GM21390 (cell line): ENCODE data around the gene SH3GL1.

ENCODE experiments used
- ATAC-seq: cut with Tn5 transposase; IDR thresholded peaks from one replicate; pipeline ENCODE4 v1.9.1; 2021; ENCODE audit not compliant: unreplicated experiment

The SH3GL1 gene

GRCh38 chr19:4431808-4432674, 31.7 kb upstream of the SH3GL1 start:
- no peak for ATAC-seq

DNA sequence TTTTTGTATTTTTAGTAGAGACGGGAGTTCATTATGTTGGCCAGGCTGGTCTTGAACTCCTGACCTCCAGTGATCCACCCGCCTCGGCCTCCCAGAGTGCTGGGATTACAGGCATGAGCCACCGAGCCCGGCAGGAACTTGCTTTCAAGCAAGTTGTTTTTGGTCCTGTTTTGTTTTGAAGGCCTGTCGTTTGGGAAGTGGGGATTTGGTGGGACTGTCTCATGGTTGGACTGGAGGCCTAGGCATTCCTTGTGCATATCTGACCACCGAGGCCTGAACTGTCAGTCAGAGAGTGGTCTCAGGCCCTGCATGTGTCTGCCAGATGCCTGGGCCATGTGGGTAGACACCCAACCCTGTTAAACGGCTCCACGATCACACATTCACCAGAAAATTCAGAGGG, 30.9 kb upstream of the SH3GL1 start:
- ATAC-seq, result no peak

GRCh38 chr19:4430760-4431159, 30.4 kb upstream of the SH3GL1 start:
- ATAC-seq, result no peak

DNA sequence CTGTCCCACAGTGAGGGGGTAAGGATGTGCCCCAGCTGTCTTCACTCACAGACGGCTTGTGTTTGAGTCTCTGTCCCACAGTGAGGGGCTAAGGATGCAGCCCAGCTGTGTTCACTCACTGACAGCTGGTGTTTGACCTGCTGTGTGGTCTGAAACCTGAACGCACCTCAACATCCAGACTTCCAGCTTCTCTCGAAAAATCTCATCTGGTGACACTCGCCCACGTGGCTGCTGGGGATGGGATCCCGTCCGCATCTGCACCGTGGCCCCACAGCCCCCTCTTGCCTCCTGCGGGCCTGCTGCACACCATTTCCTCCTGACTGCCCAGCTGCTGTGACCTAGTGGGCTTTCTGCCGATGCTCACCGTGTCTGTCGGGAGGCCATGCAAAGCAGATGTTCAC, 29.4 kb upstream of the SH3GL1 start:
- no peak for ATAC-seq

GRCh38 chr19:4429256-4429655, 28.9 kb upstream of the SH3GL1 start:
- ATAC-seq, result no peak

DNA sequence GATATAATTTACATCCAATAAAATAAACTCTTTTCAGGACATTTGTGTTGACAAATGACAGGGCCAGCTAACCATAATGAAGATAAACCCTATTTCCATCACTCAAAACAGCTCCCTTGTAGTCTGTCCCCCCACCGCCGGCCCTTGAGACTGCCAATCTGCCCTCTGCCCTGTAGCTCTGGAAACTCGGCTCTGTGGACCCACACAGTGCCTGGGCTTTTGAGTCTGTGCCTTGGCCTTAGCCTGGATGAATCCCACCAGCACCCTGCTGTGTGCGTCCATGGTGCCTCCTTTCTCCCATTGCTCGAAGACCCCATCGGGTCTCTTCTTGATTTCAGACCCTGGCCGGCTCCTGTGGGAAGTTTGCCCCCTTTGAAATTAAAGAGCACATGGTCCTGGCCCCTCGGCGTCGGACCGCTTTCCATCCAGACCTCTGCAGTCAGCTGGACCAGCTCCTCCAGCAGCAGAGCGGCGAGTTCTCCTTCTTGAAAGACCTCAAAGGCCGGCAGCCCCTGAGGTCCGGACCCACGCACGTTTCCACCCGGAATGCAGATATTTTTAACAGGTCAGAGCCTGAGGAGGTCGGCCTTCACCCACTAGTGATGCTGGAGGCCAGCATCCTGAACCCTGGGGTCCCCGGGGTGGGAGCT, 28.1 kb upstream of the SH3GL1 start:
- ATAC-seq, result no peak

DNA sequence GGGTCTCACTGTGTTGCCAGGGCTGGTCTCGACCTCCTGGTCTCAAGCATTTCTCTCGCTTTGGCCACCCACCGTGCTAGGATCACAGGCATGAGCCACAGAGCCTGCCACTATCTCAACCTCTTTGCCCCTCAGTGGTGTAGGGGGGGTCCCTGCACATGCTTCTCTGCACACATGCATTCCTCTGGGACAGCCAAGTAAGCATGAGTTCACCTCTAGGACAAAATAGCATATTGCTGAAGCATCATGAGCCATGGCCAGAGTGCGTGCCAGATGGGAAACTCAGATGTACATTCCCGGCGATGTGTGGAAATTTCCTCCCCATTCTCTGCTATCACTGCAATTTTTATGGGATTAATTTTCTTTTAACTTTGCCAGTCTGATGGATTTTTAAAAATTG, 25.2 kb upstream of the SH3GL1 start:
- no peak for ATAC-seq

DNA sequence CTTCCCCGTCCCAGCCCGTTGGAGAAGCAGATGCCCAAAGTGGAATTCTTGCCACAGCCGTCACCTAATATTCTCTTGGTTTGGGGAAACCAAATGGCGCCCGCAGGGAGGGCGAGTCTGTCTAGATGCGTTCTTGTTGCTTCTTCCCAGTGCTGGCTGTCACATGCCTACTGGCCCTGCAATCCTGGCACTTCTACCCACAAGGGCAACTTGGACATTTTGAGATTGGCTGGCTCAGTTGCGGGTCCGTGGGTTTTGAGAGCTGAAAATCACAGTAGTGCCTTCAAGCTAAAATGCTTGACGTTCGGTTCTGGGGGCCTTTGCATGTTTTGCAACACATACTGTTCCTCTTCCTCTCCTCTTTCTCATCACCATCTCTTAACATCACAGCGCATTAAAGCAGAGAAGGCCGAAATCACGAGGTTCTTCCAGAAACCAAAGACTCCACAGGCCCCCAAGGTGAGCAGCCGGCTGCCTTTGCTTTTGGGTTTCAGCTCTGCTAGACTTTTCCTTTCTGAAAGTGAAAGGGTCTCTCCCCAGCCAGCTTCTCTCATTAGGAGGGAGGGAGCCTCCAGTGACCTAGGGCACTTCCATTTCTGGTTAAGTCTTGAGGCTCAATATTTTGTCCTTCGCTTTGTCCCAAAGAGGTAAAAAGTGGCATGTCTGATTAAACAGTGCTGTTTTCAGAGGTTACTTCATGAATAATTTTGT, 23.2 kb upstream of the SH3GL1 start:
- ATAC-seq, result no peak

DNA sequence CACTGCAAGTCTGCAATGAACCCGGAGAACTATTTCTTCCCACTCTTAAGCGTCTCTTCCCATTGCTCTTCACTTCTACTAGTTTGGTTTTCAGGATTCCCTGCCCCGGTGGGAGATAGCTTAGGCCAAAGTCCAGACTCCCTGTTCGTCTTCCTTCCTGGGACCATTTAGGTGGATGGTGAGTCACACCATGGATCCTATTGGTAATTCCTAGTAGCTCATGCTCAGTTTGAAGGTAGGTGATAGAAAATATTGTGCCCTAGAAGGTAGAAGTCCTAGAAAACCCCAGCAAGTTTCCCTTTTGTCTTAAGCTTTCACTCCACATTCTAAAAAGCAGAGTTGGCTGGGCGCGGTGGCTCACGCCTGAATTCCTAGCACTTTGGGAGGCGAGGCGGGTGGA, 15.9 kb upstream of the SH3GL1 start:
- ATAC-seq, result no peak

GRCh38 chr19:4415352-4415751, 15.0 kb upstream of the SH3GL1 start:
- ATAC-seq, result no peak

- no peak for ATAC-seq
Observed at GRCh38 chr19:4414800-4415321, 14.5 kb upstream of the SH3GL1 start.

DNA sequence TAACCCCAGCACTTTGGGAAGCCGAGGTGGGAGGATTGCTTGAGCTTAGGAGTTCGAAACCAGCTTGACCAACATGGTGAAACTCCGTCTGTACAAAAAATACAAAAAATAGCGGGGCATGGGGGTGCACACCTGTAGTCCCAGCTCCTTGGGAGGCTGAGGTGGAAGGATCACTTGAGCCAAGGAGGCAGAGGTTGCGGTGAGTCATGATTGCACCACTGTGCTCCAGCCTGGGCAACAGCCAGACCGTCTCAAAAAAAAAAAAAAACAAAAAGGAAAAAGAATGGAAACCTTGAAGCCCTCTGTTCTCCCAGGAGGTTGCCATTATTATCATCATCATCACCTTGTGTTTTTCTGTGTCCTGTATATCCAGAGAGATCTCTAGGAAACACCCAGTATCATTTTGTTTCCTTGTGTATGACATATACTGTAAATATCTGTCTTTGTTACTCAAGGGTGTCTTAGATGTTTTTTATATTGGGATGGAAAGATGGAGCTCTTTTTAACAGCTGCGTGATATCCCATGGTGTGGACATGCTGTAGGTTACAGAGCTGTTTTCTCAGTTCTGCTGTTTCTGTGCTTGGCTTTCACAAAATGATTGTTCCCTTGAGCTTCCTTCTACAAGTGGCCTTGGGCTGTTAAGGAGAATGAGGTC, 13.9 kb upstream of the SH3GL1 start:
- no peak for ATAC-seq

GRCh38 chr19:4413588-4413987, 13.2 kb upstream of the SH3GL1 start:
- ATAC-seq, result no peak

GRCh38 chr19:4409123-4409933, 9.0 kb upstream of the SH3GL1 start:
- no peak for ATAC-seq

DNA sequence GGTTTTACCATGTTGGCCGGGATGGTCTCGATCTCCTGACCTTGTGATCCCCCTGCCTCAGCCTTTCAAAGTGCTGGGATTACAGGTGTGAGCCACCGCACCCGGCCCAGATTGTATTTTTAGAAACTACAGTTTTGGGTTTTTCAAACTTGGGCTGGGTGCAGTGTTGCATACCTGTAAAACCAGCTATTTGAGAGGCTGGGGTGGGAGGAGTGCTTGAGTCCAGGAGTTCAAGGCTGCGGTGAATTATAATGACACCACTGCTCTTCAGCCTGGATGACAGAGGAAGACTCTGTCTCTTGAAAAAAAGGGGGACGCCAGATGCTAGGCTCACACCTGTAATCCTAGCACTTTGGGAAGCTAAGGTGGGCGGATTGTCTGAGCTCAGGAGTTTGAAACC, 6.3 kb upstream of the SH3GL1 start:
- no peak for ATAC-seq

- no peak for ATAC-seq
Observed at GRCh38 chr19:4405977-4406376, 5.6 kb upstream of the SH3GL1 start.

DNA sequence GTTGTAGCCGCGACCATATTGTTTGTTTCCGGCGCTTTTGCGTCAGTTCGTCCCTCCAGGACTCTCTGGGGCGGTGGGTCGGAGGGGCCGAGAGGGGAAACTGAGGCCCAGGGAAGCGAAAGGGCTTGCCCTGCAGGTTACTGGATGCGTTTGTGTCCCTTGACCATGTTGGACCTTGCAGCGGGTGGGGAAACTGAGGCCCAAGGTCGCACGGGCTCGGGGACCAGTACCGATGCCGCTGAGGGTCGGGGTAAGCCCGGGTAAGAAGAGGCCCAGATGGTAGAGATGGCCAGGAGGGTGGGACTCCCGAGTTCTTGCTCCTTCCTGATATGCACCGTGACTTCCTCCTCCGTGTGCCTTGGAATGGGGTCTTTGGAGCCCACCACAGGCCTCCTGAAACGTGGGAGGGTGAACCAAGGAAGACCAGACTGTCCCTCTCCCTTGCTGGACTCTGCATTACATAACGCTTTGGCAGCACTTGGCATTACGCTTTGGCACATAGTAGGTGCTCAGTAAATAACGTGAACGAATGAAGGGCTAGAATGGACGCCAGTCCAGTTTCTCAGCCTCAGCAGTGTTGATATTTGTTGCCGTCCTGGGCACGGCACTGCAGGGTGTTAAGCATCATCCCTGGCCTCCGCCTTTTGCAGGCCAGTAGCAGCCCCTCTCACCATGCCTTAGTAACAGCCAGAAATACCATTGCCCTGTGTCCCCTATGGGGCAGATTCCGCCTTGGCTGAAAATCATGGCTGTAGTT, 2.8 kb upstream of the SH3GL1 start:
- no peak for ATAC-seq

DNA sequence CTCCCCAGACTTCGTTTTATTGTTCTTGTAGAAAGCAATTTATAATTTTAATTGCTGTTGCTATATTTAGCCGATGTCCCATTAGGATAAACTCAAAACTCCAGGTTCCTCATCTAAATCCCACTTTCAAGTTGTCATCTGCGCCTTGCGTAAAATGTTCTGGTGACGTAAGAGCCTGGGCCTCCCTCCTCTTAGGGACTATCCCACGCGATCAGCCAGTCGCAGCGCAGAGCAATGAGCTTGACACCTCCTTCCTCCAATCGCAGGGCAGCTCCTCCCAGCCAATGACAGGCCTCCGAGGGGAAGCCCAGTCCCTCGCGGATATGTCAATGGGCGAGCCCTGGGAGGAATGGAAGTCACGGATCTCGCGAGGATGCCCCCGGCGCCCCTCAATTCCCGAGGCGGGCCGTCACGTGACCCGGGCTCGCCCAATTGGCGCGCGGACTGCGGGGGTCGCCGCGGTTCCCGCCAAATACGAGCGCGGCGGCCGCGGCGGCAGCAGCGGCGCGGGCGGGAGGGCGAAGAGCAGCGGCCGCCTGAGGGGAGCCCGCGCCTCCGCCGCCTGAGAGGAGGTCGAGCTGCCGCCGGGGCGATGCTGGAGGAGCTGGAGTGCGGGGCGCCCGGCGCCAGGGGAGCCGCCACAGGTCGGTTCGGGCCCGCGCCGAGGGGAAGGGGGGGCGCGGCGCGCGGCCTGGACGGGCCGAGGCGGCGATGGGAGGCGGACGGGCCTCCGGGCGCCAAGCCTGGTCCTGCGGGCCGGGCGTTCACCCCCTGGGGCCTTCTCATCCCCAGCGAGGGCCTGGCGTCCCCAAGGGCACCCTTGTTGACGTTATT, 2.0 kb upstream of the SH3GL1 start, which contains the start of gene CHAF1A:
TSS of gene CHAF1A (plus strand) at position 470 of the 834 bp plus-strand sequence. CDS start at position 593, 123 bp downstream.
- peak; percentile 79 for ATAC-seq

- no peak for ATAC-seq
Observed at GRCh38 chr19:4401769-4402170, 1.4 kb upstream of the SH3GL1 start.
